CD4-positive, alpha-beta T cell (primary cell): ENCODE data around the gene CPZ. TPM values are rescaled to one million over a fixed set of nuclear protein-coding genes. Genes with fewer than 3 reads are reported as not detected.

Source experiments
- ATAC-seq: fragments of 200-7000 bp; cut with Tn5 transposase; one replicate; pipeline ENCODE4 v1.10.0; 2022; ENCODE audit warnings: mild to moderate bottlenecking; ENCODE audit not compliant: poor library complexity
- CTCF ChIA-PET: fragments of 350-600 bp; sonication (Branson Sonifier 250); formaldehyde crosslinking; loops from one replicate; lab custom pipeline; 2021; ENCODE audit warnings: antibody characterized with exemption, inconsistent platforms; lab: Charles Lee
- POLR2A ChIA-PET: fragments of 350-600 bp; sonication (Branson Sonifier 250); formaldehyde crosslinking; loops from one replicate; lab custom pipeline; 2021; ENCODE audit warnings: antibody characterized with exemption, inconsistent platforms; lab: Charles Lee
- DNase-seq, 14 experiments: peaks; one replicate each; pipeline ENCODE4 v3.0.0-alpha.2; 2013 to 2020; ENCODE audit warnings: mixed read lengths in 2 of 14
- H3K27ac ChIP-seq, 2 donors: one replicate each; pipeline versions ENCODE4 v1.5.1 to v1.7.0; 2013; ENCODE audit warnings: low read length in 2 of 2, low read depth in 1 of 2, mild to moderate bottlenecking in 1 of 2
- H3K27me3 ChIP-seq, 2 experiments: 1 replicate in 1 of 2; 2 replicates in 1 of 2; pipeline versions ENCODE4 v1.6.1 to v1.7.0; 2013; ENCODE audit warnings: low read length in 2 of 2, control low read depth in 1 of 2, mild to moderate bottlenecking in 1 of 2, moderate library complexity in 1 of 2; ENCODE audit not compliant: insufficient read depth in 2 of 2, control insufficient read depth in 1 of 2
- H3K36me3 ChIP-seq: one replicate; pipeline ENCODE4 v1.6.1; 2013; ENCODE audit warnings: low read length, control low read depth; ENCODE audit not compliant: insufficient read depth
- H3K4me1 ChIP-seq: one replicate; pipeline ENCODE4 v1.6.1; 2013; ENCODE audit warnings: low read length, control low read depth; ENCODE audit not compliant: insufficient read depth
- H3K4me3 ChIP-seq: one replicate; pipeline ENCODE4 v1.5.1; 2013; ENCODE audit warnings: mild to moderate bottlenecking, low read length, moderate library complexity
- H3K9me3 ChIP-seq, 2 experiments: 1 replicate in 1 of 2; 2 replicates in 1 of 2; pipeline versions ENCODE4 v1.6.1 to v1.7.0; 2013; ENCODE audit warnings: low read length in 2 of 2, mild to moderate bottlenecking in 2 of 2, control low read depth in 1 of 2, moderate library complexity in 1 of 2; ENCODE audit not compliant: control insufficient read depth in 1 of 2, insufficient read depth in 1 of 2
- H3K27ac Mint-ChIP-seq: one replicate; pipeline ENCODE4 v1.8.0; 2020; ENCODE audit warnings: mixed read lengths
- H3K27me3 Mint-ChIP-seq: one replicate; pipeline ENCODE4 v1.8.0; 2021; ENCODE audit warnings: mixed read lengths
- H3K36me3 Mint-ChIP-seq: one replicate; pipeline ENCODE4 v1.8.0; 2021; ENCODE audit warnings: low read depth, mixed read lengths
- H3K4me1 Mint-ChIP-seq: one replicate; pipeline ENCODE4 v1.8.0; 2021; ENCODE audit warnings: low read depth, mixed read lengths
- H3K4me3 Mint-ChIP-seq: one replicate; pipeline ENCODE4 v1.8.0; 2020; ENCODE audit warnings: mild to moderate bottlenecking, mixed read lengths
- H3K9me3 Mint-ChIP-seq: one replicate; pipeline ENCODE4 v1.8.0; 2020; ENCODE audit warnings: mixed read lengths
- CTCF ChIP-seq: fragments of 200-600 bp; IDR thresholded peaks from one replicate; pipeline ENCODE4 v1.8.0; 2022; ENCODE audit warnings: antibody characterized with exemption, mild to moderate bottlenecking
- intact Hi-C, 2 experiments: fragments of 100-400 bp; cut with DNase I in 1 of 2; cut with micrococcal nuclease in 1 of 2; formaldehyde crosslinking; loops; one replicate each; pipeline versions ENCODE4 v1.15.1 to v1.9.0; 2023 to 2025; cut with DNase I, micrococcal nuclease
- total RNA-seq, 174 experiments: library from RNA in 2 of 174; stranded (reverse) in 2 of 174; gene quantifications; one replicate each; pipeline ENCODE4 v1.2.3 and lab custom pipeline; 2021 to 2026

CPZ gene
- total RNA-seq, 2 experiments from 2014 or later, result not detected

GRCh38 chr4:8591626-8592365 lies 769 bp upstream of the CPZ start:
- H3K4me3 Mint-ChIP-seq, result no peak overlapping the region
- H3K27me3 Mint-ChIP-seq, result peaks cover 45% of the 10 kb centered on the region
- intact Hi-C loops, result loop anchor here in 1 of 2 experiments (10.0 kb wide), 1 partner anchor 347 kb away; no protein-coding TSS in a partner anchor
- ChIA-PET POLR2A (no interaction called here), CTCF (no interaction called here)
- no peak for ATAC-seq
- Histone ChIP-seq H3K36me3 (no peaks in the 10 kb centered on the region), H3K27me3 (peaks cover 23 to 42% of the 10 kb centered on the region in 2 experiments), H3K4me1 (no peaks in the 10 kb centered on the region), H3K4me3 (no peak overlapping the region), H3K9me3 (peaks cover 0 to 11% of the 10 kb centered on the region in 2 experiments), H3K27ac (no peak overlapping the region)
- no peaks in the 10 kb centered on the region for H3K9me3 Mint-ChIP-seq
- no peak overlapping the region for H3K27ac Mint-ChIP-seq
- no peak for TF ChIP-seq CTCF
- H3K4me1 Mint-ChIP-seq, result no peaks in the 10 kb centered on the region
- no peak for DNase-seq
- no peaks in the 10 kb centered on the region for H3K36me3 Mint-ChIP-seq

- Mint-ChIP-seq H3K36me3 (no peaks in the 10 kb centered on the region), H3K9me3 (no peaks in the 10 kb centered on the region), H3K27ac (no peak overlapping the region), H3K4me3 (no peak overlapping the region), H3K27me3 (peaks cover 42% of the 10 kb centered on the region), H3K4me1 (no peaks in the 10 kb centered on the region)
- Histone ChIP-seq H3K4me3 (no peak overlapping the region), H3K36me3 (no peaks in the 10 kb centered on the region), H3K27ac (no peak overlapping the region), H3K4me1 (no peaks in the 10 kb centered on the region), H3K9me3 (peaks cover 0 to 17% of the 10 kb centered on the region in 2 experiments), H3K27me3 (peaks cover 23 to 42% of the 10 kb centered on the region in 2 experiments)
- ChIA-PET CTCF (no interaction called here), POLR2A (no interaction called here)
- no peak for ATAC-seq
- no peak for DNase-seq
- intact Hi-C loops, result loop anchor here in 1 of 2 experiments (10.0 kb wide), 1 partner anchor 349 kb away; no protein-coding TSS in a partner anchor
- no peak for TF ChIP-seq CTCF
Observed at GRCh38 chr4:8593264-8594096, 915 bp downstream of the CPZ start.

GRCh38 chr4:8594097-8595038 lies 1.8 kb downstream of the CPZ start:
- ChIA-PET POLR2A (no interaction called here), CTCF (no interaction called here)
- ATAC-seq (no peak), DNase-seq (peak in 1 of 14 experiments; percentile 14)
- H3K27ac Mint-ChIP-seq, result no peak overlapping the region
- TF ChIP-seq CTCF, result no peak
- Histone ChIP-seq H3K27ac (no peak overlapping the region), H3K9me3 (peaks cover 0 to 23% of the 10 kb centered on the region in 2 experiments), H3K4me3 (no peak overlapping the region), H3K36me3 (no peaks in the 10 kb centered on the region), H3K27me3 (peaks cover 23 to 42% of the 10 kb centered on the region in 2 experiments), H3K4me1 (no peaks in the 10 kb centered on the region)
- H3K4me3 Mint-ChIP-seq, result no peak overlapping the region
- no peaks in the 10 kb centered on the region for H3K9me3 Mint-ChIP-seq
- intact Hi-C loops, result loop anchor here (5.0 to 10.0 kb wide), 2 partner anchors 350 to 417 kb away; no protein-coding TSS in a partner anchor
- no peaks in the 10 kb centered on the region for H3K4me1 Mint-ChIP-seq
- no peaks in the 10 kb centered on the region for H3K36me3 Mint-ChIP-seq
- H3K27me3 Mint-ChIP-seq, result peaks cover 38% of the 10 kb centered on the region
